HL-60 (cell line): Measurements from ENCODE around the gene KLHL10.

Source experiments
- DNase-seq, 2 experiments: peaks; one replicate each; pipeline ENCODE4 v3.0.0-alpha.2; 2010 to 2020; ENCODE audit warnings: low read depth in 1 of 2, low spot score in 1 of 2
- H3K27ac ChIP-seq: fragments of 250-450 bp; sonication (Bioruptor Pico); replicated peaks from 2 replicates; pipeline ENCODE4 v1.5.1; 2020; ENCODE audit warnings: mild to moderate bottlenecking, moderate library complexity
- H3K27me3 ChIP-seq: fragments of 250-450 bp; sonication (Bioruptor Pico); 2 replicates; pipeline ENCODE4 v1.5.1; 2021; ENCODE audit warnings: mild to moderate bottlenecking, moderate library complexity; ENCODE audit not compliant: insufficient read depth, poor library complexity, severe bottlenecking
- H3K4me3 ChIP-seq: replicated peaks from 2 replicates; pipeline ENCODE4 v1.5.1; 2011; ENCODE audit warnings: mild to moderate bottlenecking, control low read depth, low read length; ENCODE audit not compliant: insufficient read depth
- CTCF ChIP-seq: IDR thresholded peaks from one replicate; pipeline ENCODE4 v1.5.1; 2011; ENCODE audit warnings: low read length, control low read depth, inconsistent platforms; ENCODE audit not compliant: insufficient read depth
- GABPA ChIP-seq: IDR thresholded peaks from 2 replicates; pipeline ENCODE4 v1.6.1; 2012; ENCODE audit warnings: low read depth
- POLR2AphosphoS5 ChIP-seq: IDR thresholded peaks from 2 replicates; pipeline ENCODE4 v1.6.1; 2012; ENCODE audit warnings: low read depth
- REST ChIP-seq: IDR thresholded peaks from 2 replicates; pipeline ENCODE4 v1.6.1; 2012; ENCODE audit warnings: low read depth; ENCODE audit not compliant: insufficient replicate concordance
- SPI1 ChIP-seq: IDR thresholded peaks from 2 replicates; pipeline ENCODE4 v1.6.1; 2012; ENCODE audit warnings: low read depth, mild to moderate bottlenecking, borderline replicate concordance

KLHL10 gene

DNA sequence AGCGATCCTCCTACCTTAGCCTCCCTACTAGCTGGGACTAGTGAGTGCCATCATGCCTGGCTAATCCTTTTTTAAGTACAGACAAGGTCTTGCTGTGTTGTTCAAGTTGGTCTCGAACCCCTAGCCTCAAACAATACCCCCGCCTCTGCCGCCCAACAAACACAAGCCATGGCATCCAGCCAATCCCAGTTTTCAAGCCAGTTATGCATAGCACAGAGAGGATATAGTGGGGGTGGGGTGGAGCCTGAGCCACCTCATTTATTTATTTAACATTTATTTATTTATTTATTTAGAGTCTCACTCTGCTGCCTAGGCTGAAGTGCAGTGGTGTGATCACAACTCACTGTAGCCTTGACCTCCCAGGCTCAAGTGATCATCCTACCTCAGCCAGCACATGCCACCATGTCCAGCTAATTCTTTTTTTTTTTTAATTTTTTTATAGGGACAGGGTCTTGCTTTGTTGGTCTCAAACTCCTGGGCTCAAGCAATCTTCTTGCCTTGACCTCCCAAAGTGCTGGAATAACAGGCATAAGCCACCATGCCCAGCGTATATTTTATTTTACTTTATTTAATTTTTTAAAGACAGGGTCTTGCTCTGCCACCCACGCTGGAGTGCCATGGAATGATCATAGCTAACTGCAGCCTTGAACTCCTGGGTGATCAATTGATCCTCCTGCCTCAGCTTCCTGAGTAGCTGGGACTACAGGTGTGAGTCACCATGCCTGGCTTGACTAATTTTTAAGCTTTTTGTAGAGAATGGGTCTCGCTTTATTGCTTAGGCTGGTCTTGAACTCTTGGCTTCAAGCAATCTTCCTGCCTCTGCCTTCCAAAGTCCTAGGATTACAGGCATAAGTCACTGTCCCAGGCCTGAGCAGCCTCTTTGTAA, 53.8 kb downstream of the KLHL10 start:
- no peak for DNase-seq
- Histone ChIP-seq H3K27me3 (no peaks in the 10 kb centered on the region), H3K4me3 (no peak overlapping the region), H3K27ac (no peak overlapping the region)
- TF ChIP-seq CTCF (no peak), GABPA (no peak), POLR2AphosphoS5 (no peak), SPI1 (no peak), REST (no peak)

DNA sequence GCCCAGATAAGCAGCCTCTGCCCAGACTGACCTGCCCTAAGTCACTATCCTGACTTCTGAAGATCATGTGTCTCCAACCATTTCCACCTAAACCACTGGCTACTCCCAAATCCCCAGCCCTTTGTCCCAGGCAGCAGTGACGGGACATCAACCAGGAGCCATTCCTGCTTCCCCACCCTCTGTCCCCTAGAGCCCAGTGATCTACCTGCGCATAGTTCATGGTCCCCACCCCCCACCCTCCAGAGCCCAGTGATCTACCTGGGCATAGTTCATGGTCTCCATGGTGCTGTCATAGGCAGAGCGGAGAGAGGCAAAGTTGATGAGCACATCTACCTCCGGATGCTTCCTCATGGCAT, 54.4 kb downstream of the KLHL10 start:
- Histone ChIP-seq H3K4me3 (no peak overlapping the region), H3K27me3 (no peaks in the 10 kb centered on the region), H3K27ac (no peak overlapping the region)
- DNase-seq, result no peak
- TF ChIP-seq GABPA, result no peak
- no peak for TF ChIP-seq CTCF
- no peak for TF ChIP-seq POLR2AphosphoS5
- no peak for TF ChIP-seq SPI1
- no peak for TF ChIP-seq REST

DNA sequence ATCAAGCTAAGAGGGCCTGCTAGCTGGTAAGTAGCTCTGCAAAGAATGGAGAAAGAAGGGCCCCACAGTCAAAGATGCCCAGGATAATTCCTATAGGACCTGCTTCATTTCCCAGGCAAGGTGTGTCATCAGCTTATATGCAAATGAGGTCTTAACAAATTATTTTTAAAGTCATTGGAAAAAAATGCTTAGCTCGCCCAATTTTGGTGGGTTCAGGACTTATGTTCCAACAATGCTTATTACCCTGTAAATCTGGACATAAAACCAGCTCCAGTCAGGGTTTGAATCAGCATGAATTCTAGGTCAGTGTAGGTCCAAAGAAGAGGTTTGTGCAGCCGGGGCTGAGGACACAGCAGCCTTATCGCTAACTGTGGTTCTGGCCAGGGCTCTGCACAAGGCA, 55.8 kb downstream of the KLHL10 start:
- TF ChIP-seq CTCF (no peak), GABPA (no peak), SPI1 (no peak), REST (no peak), POLR2AphosphoS5 (no peak)
- Histone ChIP-seq H3K4me3 (no peak overlapping the region), H3K27ac (no peak overlapping the region), H3K27me3 (no peaks in the 10 kb centered on the region)
- DNase-seq, result no peak
